ENCODE data around the gene PPM1E. TPM values are rescaled to one million over a fixed set of nuclear protein-coding genes. Genes with fewer than 3 reads are reported as not detected.
"Not testable (repeated sequence)": the region's sequence is repeated elsewhere in the genome, so short reads cannot be mapped to it uniquely, and the experiment has no call there.

The PPM1E gene
- total RNA-seq, 3 donors from 2014 or later, result 0.47 to 0.48 TPM; not detected in 1

GRCh38 chr17:58829172-58829637, 73.6 kb downstream of the PPM1E start:
- Histone ChIP-seq H3K4me1 (ENCODE audit: low read depth) (peaks cover 3% of the 10 kb centered on the region), H3K4me3 (no peak overlapping the region), H3K9me3 (no peaks in the 10 kb centered on the region), H3K36me3 (ENCODE audit: low read depth) (no peaks in the 10 kb centered on the region)
- intact Hi-C loops (cut with DNase I, micrococcal nuclease), result no loop called here
- DNase-seq (peak in 2 of 3 donors; percentile 22 to 41), ATAC-seq (peak; percentile 98)
- TF ChIP-seq CTCF (IDR thresholded peaks at IDR 0.05), result no peak

GRCh38 chr17:58831780-58832179, 76.1 kb downstream of the PPM1E start:
- peaks cover 3% of the 10 kb centered on the region for H3K4me1 ChIP-seq (ENCODE audit: low read depth)
- no peaks in the 10 kb centered on the region for H3K9me3 ChIP-seq
- intact Hi-C loops (cut with DNase I, micrococcal nuclease), result no loop called here
- DNase-seq, result no peak
- no peak for TF ChIP-seq CTCF (IDR thresholded peaks at IDR 0.05)
- peak; percentile 63 for ATAC-seq
- no peak overlapping the region for H3K4me3 ChIP-seq
- no peaks in the 10 kb centered on the region for H3K36me3 ChIP-seq (ENCODE audit: low read depth)

- TF ChIP-seq CTCF (IDR thresholded peaks at IDR 0.05), result no peak
- DNase-seq (no peak), ATAC-seq (no peak)
- intact Hi-C loops (cut with DNase I, micrococcal nuclease), result no loop called here
- Histone ChIP-seq H3K4me1 (ENCODE audit: low read depth) (peaks cover 3% of the 10 kb centered on the region), H3K9me3 (no peaks in the 10 kb centered on the region), H3K36me3 (ENCODE audit: low read depth) (no peaks in the 10 kb centered on the region), H3K4me3 (no peak overlapping the region)
Measured at GRCh38 chr17:58832514-58832913, 76.9 kb downstream of the PPM1E start.

- TF ChIP-seq CTCF (IDR thresholded peaks at IDR 0.05), result no peak
- H3K4me1 ChIP-seq (ENCODE audit: low read depth), result no peaks in the 10 kb centered on the region
- no peaks in the 10 kb centered on the region for H3K9me3 ChIP-seq
- no peak for ATAC-seq
- H3K4me3 ChIP-seq, result no peak overlapping the region
- no peak for DNase-seq
- intact Hi-C loops (cut with DNase I, micrococcal nuclease), result no loop called here
- H3K36me3 ChIP-seq (ENCODE audit: low read depth), result no peaks in the 10 kb centered on the region
Measured at GRCh38 chr17:58837699-58838098, 82.0 kb downstream of the PPM1E start.

GRCh38 chr17:58840820-58841612, 85.4 kb downstream of the PPM1E start:
- no peak for TF ChIP-seq CTCF (IDR thresholded peaks at IDR 0.05)
- Histone ChIP-seq H3K4me3 (no peak overlapping the region), H3K4me1 (ENCODE audit: low read depth) (no peaks in the 10 kb centered on the region), H3K36me3 (ENCODE audit: low read depth) (no peaks in the 10 kb centered on the region), H3K9me3 (no peaks in the 10 kb centered on the region)
- intact Hi-C loops (cut with DNase I, micrococcal nuclease), result no loop called here
- ATAC-seq, result peak; percentile 63
- DNase-seq, result no peak

- ATAC-seq; H3K4me1 ChIP-seq (ENCODE audit: low read depth); intact Hi-C loops (cut with DNase I, micrococcal nuclease); H3K36me3 ChIP-seq (ENCODE audit: low read depth); H3K9me3 ChIP-seq; H3K4me3 ChIP-seq; DNase-seq: not testable (repeated sequence)
Measured at GRCh38 chr17:58846413-58846812, 90.8 kb downstream of the PPM1E start.

- H3K36me3 ChIP-seq (ENCODE audit: low read depth); H3K9me3 ChIP-seq; ATAC-seq; DNase-seq; H3K4me3 ChIP-seq; intact Hi-C loops (cut with DNase I, micrococcal nuclease); H3K4me1 ChIP-seq (ENCODE audit: low read depth): not testable (repeated sequence)
Measured at GRCh38 chr17:58850106-58850505, 94.5 kb downstream of the PPM1E start.
